ENCODE results near the gene GFRA1. TPM values are rescaled to one million over a fixed set of nuclear protein-coding genes. Genes with fewer than 3 reads are reported as not detected.

GFRA1 gene
- polyA plus RNA-seq, 2 of the 4 experiments (the other 2 are of a cell fraction): 4.0 to 9.5 TPM

GRCh38 chr10:116059320-116059719 is 213.7 kb downstream of the GFRA1 start:
- FAIRE-seq: no peak
- Histone ChIP-seq H3K27ac (no peak overlapping the region; a peak in 1 of 6 replicates), H3K4me3 (no peak overlapping the region), H3K4me2 (no peak overlapping the region), H3K9me3 (no peaks in the 10 kb centered on the region), H3K4me1 (peaks cover 20% of the 10 kb centered on the region)
- DNase-seq (ENCODE audit: low read depth in 1 of 2, low spot score in 1 of 2): no peak
- ChIA-PET POLR2A (no interaction called here), CTCF (interaction anchor here (1.2 kb wide), 1 partner anchor 62 kb away, joined by 3 read pairs; no protein-coding TSS in a partner anchor)
- ATAC-seq: no peak
- 55% methylated on average over 7 of the region's 7 CpGs for WGBS (ENCODE audit: missing lambda C conversion rate)
- no peak for TF ChIP-seq HMGXB4 (CRISPR knock-in tag; IDR thresholded peaks at IDR 0.05; ENCODE audit: borderline replicate concordance)
- no peak for TF ChIP-seq NPAS2 (CRISPR knock-in tag; IDR thresholded peaks at IDR 0.05; ENCODE audit: borderline replicate concordance)
- no peak for TF ChIP-seq EHF (CRISPR knock-in tag; IDR thresholded peaks at IDR 0.05)
- TF ChIP-seq CBX2 (IDR thresholded peaks at IDR 0.05; ENCODE audit: borderline replicate concordance, low read depth): no peak
- no peak for TF ChIP-seq POLR2AphosphoS2 (conservative IDR thresholded peaks at IDR 0.05; ENCODE audit: low read length)
- no peak for TF ChIP-seq CHD4 (IDR thresholded peaks at IDR 0.05; ENCODE audit: borderline replicate concordance)
- no peak for TF ChIP-seq EHMT2 (IDR thresholded peaks at IDR 0.05; ENCODE audit: low read depth)
- no peak for TF ChIP-seq ZFP36 (IDR thresholded peaks at IDR 0.05; ENCODE audit: borderline replicate concordance, partially characterized antibody)
- TF ChIP-seq ZSCAN20 (CRISPR knock-in tag; IDR thresholded peaks at IDR 0.05): no peak
- TF ChIP-seq CHD2 (IDR thresholded peaks at IDR 0.05; ENCODE audit: low read length, partially characterized antibody): no peak
- TF ChIP-seq ZC3H11A (IDR thresholded peaks at IDR 0.05): no peak
- no peak for TF ChIP-seq SMC3 (IDR thresholded peaks at IDR 0.05)
- no peak for TF ChIP-seq ESRRA (IDR thresholded peaks at IDR 0.05; ENCODE audit: borderline replicate concordance, low read length)
- no peak for TF ChIP-seq JUNB (IDR thresholded peaks at IDR 0.05)
- TF ChIP-seq CBX8 (IDR thresholded peaks at IDR 0.05): no peak
- no peak for TF ChIP-seq RCOR1 (IDR thresholded peaks at IDR 0.05; ENCODE audit: low read depth, low read length)
- TF ChIP-seq MYC (IDR thresholded peaks at IDR 0.05; ENCODE audit: borderline replicate concordance, low read length): no peak

- peak in 1 of 2 experiments; percentile 60 for DNase-seq (ENCODE audit: low read depth in 1 of 2, low spot score in 1 of 2)
- WGBS (ENCODE audit: missing lambda C conversion rate): 25% methylated on average over 11 of the region's 11 CpGs
- Histone ChIP-seq H3K9me3 (no peaks in the 10 kb centered on the region), H3K4me1 (peaks cover 20% of the 10 kb centered on the region), H3K4me2 (peak overlapping the region; percentile 76), H3K27ac (peak overlapping the region; percentile 67 to 78; a peak in 5 of 6 replicates), H3K4me3 (no peak overlapping the region)
- ChIA-PET CTCF (no interaction called here), POLR2A (no interaction called here)
- FAIRE-seq: no peak
- peak; percentile 64 to 78 for ATAC-seq
- no peak for TF ChIP-seq PBX3 (IDR thresholded peaks at IDR 0.05)
- 0 out of 5 replicates have a peak, but pooled peaks of 1 of the 2 experiments have one; percentile 31 for TF ChIP-seq EP300 (IDR thresholded peaks at IDR 0.05)
- TF ChIP-seq CEBPB (IDR thresholded peaks at IDR 0.05): peak; percentile 58 to 95; a peak in 3 of 4 replicates
- no peak for TF ChIP-seq REST (IDR thresholded peaks at IDR 0.05)
- no peak for TF ChIP-seq ZC3H11A (IDR thresholded peaks at IDR 0.05)
- no peak for TF ChIP-seq ZSCAN20 (CRISPR knock-in tag; IDR thresholded peaks at IDR 0.05)
- peak; percentile 75; the same call in 1 of the 2 replicates for TF ChIP-seq HES2 (IDR thresholded peaks at IDR 0.05)
- no peak for TF ChIP-seq TP53 (CRISPR knock-in tag; IDR thresholded peaks at IDR 0.05)
- TF ChIP-seq JUN (IDR thresholded peaks at IDR 0.05): 0 out of 5 replicates have a peak, but pooled peaks of 1 of the 2 experiments have one; percentile 31
- TF ChIP-seq ATOH8 (CRISPR knock-in tag; IDR thresholded peaks at IDR 0.05; ENCODE audit: low read depth): no peak
- TF ChIP-seq CHD4 (IDR thresholded peaks at IDR 0.05; ENCODE audit: borderline replicate concordance): no peak
- TF ChIP-seq RNF2 (IDR thresholded peaks at IDR 0.05; ENCODE audit: borderline replicate concordance, low read depth): no peak
- no peak for TF ChIP-seq RCOR1 (IDR thresholded peaks at IDR 0.05; ENCODE audit: low read depth, low read length)
- no peak for TF ChIP-seq RARB (CRISPR knock-in tag; IDR thresholded peaks at IDR 0.05)
- no peak for TF ChIP-seq JUNB (IDR thresholded peaks at IDR 0.05)
- TF ChIP-seq HOXA7 (CRISPR knock-in tag; IDR thresholded peaks at IDR 0.05): no peak
These were observed 216.3 kb downstream of the GFRA1 start for GRCh38 chr10:116056445-116057293.
